ENCODE measurements around the gene C12orf75.

DNA sequence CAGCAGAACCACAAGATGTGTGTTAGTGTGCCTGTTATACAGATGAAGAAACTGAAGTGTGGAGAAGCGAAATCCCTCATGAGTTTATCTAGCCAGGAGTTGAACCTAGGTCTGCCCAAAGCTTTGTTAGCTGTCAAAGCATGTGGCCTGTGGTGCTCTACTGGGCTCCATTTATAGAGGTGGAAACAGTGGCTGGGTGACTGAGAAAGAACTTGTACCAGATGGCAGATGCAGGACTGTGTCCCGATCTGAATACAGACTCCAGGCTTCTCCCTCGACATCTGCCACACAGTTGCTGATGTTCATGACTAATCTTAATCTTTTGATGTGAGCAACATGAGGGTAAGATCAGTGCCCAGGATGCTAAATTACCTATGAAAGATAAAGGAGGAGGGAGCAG lies 89.1 kb downstream of the C12orf75 start:
- TF ChIP-seq CTCF (conservative IDR thresholded peaks at IDR 0.05) = no peak
- TF ChIP-seq EZH2 (IDR thresholded peaks at IDR 0.05; ENCODE audit: low read depth) = no peak
